Prostate gland (tissue), 2 donors: ENCODE measurements around the gene LCN10.

Experiments used
- CTCF ChIP-seq, 4 experiments: fragments of 200-600 bp in 2 of 4; fragments of 450-650 bp in 2 of 4; sonication (generic) in 2 of 4; IDR thresholded peaks; 1 replicate in 3 of 4; 2 replicates in 1 of 4; pipeline ENCODE4 v1.5.1; 2016 to 2019; ENCODE audit warnings: antibody characterized with exemption in 4 of 4, mild to moderate bottlenecking in 2 of 4, moderate library complexity in 2 of 4
- POLR2A ChIP-seq: fragments of 450-650 bp; IDR thresholded peaks from one replicate; pipeline ENCODE4 v1.6.1; 2016; ENCODE audit warnings: antibody characterized with exemption, mild to moderate bottlenecking
- POLR2AphosphoS5 ChIP-seq: sonication (generic); formaldehyde crosslinking; IDR thresholded peaks from one replicate; pipeline ENCODE4 v1.6.1; 2017; ENCODE audit warnings: antibody characterized with exemption

DNA sequence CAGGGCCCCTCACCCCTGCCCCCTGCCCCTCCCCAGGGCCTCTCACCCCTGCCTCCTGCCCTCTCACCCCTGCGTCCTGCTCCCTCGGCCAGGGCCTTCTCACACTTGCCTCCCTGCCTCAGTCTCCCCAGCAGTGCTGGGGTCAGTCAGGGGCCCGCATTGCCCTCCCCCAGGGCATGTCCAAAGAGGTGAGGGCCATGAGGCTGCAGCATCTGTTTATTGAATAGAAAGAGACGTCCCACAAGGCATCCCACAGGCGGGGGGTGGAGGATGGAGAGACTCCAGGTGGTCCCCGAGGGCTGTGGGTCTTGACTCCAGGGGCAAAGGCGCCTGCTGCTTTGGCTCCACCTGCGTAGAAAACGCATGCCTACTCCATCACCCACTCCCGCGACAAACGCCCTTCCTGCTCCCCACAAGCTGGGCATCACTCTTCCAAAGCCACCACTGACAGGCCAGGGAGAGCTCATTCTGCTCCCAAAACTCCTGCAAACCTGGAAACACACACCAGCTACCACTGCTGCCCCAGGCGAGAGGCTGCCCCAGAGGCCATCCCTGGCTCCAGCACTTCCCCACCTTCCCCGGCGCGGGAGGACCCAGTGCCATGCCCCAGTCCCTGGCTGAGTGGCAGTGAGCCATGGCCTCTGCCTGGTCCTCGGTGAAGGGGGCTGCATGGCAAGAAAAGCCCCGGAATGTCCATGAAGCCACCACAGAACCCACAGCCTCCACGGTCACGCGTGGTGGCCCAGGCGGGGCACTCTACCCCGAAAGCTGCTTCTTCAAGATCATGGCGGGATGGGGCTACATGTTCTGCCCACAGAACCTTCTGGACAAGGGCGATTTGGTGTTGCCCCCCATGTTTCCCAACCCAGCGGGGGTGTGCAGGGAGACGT is 16.9 kb upstream of the LCN10 start:
- TF ChIP-seq POLR2A: no peak
- TF ChIP-seq CTCF (IDR thresholded peaks at IDR 0.05): no peak
- TF ChIP-seq POLR2AphosphoS5: no peak
